CD14-positive monocyte (primary cell): ENCODE results near the gene NMS. TPM values are rescaled to one million over a fixed set of nuclear protein-coding genes. Genes with fewer than 3 reads are reported as not detected.

ENCODE experiments used
- DNase-seq, 3 donors: peaks; one replicate each; pipeline ENCODE4 v3.0.0-alpha.2; 2011 to 2022
- H2AFZ ChIP-seq: 2 replicates; pipeline ENCODE4 v1.6.0; 2012; ENCODE audit warnings: mild to moderate bottlenecking, low read depth, low read length, inconsistent platforms; ENCODE audit not compliant: insufficient read depth, poor library complexity, severe bottlenecking
- H3K27ac ChIP-seq, 2 donors: 1 replicate in 1 of 2; 2 replicates in 1 of 2; pipeline ENCODE4 v1.5.1; 2012 to 2013; ENCODE audit warnings: low read length in 2 of 2, control low read depth in 1 of 2, inconsistent platforms in 1 of 2, low read depth in 1 of 2, mild to moderate bottlenecking in 1 of 2
- H3K27me3 ChIP-seq, 2 donors: one replicate each; pipeline versions ENCODE4 v1.6.0 to v1.6.1; 2011 to 2013; ENCODE audit warnings: low read length in 2 of 2; ENCODE audit not compliant: control insufficient read depth in 2 of 2, insufficient read depth in 2 of 2
- H3K36me3 ChIP-seq, 2 donors: replicated peaks in 1 of 2; 1 replicate in 1 of 2; 2 replicates in 1 of 2; pipeline versions ENCODE4 v1.5.1 to v1.6.1; 2012 to 2013; ENCODE audit warnings: low read length in 2 of 2, control low read depth in 1 of 2, inconsistent platforms in 1 of 2, mild to moderate bottlenecking in 1 of 2; ENCODE audit not compliant: insufficient read depth in 2 of 2, control insufficient read depth in 1 of 2
- H3K4me1 ChIP-seq, 2 donors: 1 replicate in 1 of 2; 2 replicates in 1 of 2; pipeline versions ENCODE4 v1.5.1 to v1.6.1; 2012 to 2013; ENCODE audit warnings: low read length in 2 of 2, control low read depth in 1 of 2, inconsistent platforms in 1 of 2, mild to moderate bottlenecking in 1 of 2, moderate library complexity in 1 of 2; ENCODE audit not compliant: insufficient read depth in 2 of 2, control insufficient read depth in 1 of 2
- H3K4me2 ChIP-seq: replicated peaks from 2 replicates; pipeline ENCODE3; 2012; ENCODE audit warnings: low read length, moderate library complexity, mild to moderate bottlenecking; ENCODE audit not compliant: poor library complexity, severe bottlenecking; ENCODE audit errors: extremely low read depth
- H3K4me3 ChIP-seq, 3 experiments: fragments of 200-600 bp in 1 of 3; sonication (generic) in 1 of 3; replicated peaks in 1 of 3; 1 replicate in 2 of 3; 2 replicates in 1 of 3; pipeline ENCODE4 v1.5.1; 2011 to 2013; ENCODE audit warnings: low read length in 3 of 3, mild to moderate bottlenecking in 3 of 3, control low read depth in 2 of 3, low read depth in 2 of 3, inconsistent platforms in 1 of 3, moderate library complexity in 1 of 3
- H3K79me2 ChIP-seq: 2 replicates; pipeline ENCODE4 v1.6.0; 2012; ENCODE audit warnings: mild to moderate bottlenecking, control low read depth, inconsistent platforms, low read length, moderate library complexity; ENCODE audit not compliant: insufficient read depth
- H3K9ac ChIP-seq: 2 replicates; pipeline ENCODE4 v1.6.0; 2017; ENCODE audit warnings: low read length, mild to moderate bottlenecking; ENCODE audit not compliant: insufficient read depth, poor library complexity, severe bottlenecking
- H3K9me3 ChIP-seq, 2 donors: replicated peaks in 1 of 2; 1 replicate in 1 of 2; 2 replicates in 1 of 2; pipeline versions ENCODE4 v1.5.1 to v1.6.1; 2012 to 2013; ENCODE audit warnings: low read length in 2 of 2, control low read depth in 1 of 2; ENCODE audit not compliant: control insufficient read depth in 1 of 2, insufficient read depth in 1 of 2
- H4K20me1 ChIP-seq: 2 replicates; pipeline ENCODE4 v1.6.0; 2012; ENCODE audit warnings: mild to moderate bottlenecking, low read length, control low read depth, moderate library complexity; ENCODE audit not compliant: insufficient read depth
- H3K27ac Mint-ChIP-seq, 7 donors: one replicate each; pipeline ENCODE4 v1.8.0; 2020; ENCODE audit warnings: mild to moderate bottlenecking in 7 of 7, mixed read lengths in 7 of 7, moderate library complexity in 6 of 7, inconsistent platforms in 2 of 7
- H3K27me3 Mint-ChIP-seq, 3 donors: one replicate each; pipeline ENCODE4 v1.8.0; 2021 to 2022; ENCODE audit warnings: low read depth in 3 of 3, mild to moderate bottlenecking in 3 of 3, mixed read lengths in 3 of 3, moderate library complexity in 3 of 3, inconsistent platforms in 1 of 3
- H3K36me3 Mint-ChIP-seq, 2 donors: one replicate each; pipeline ENCODE4 v1.8.0; 2020; ENCODE audit warnings: mixed read lengths in 2 of 2, inconsistent platforms in 1 of 2, mild to moderate bottlenecking in 1 of 2
- H3K4me1 Mint-ChIP-seq: one replicate; pipeline ENCODE4 v1.8.0; 2020; ENCODE audit warnings: mild to moderate bottlenecking, mixed read lengths
- H3K4me3 Mint-ChIP-seq, 2 donors: one replicate each; pipeline ENCODE4 v1.8.0; 2020; ENCODE audit warnings: mild to moderate bottlenecking in 2 of 2, mixed read lengths in 2 of 2, moderate library complexity in 1 of 2
- H3K9me3 Mint-ChIP-seq, 7 donors: one replicate each; pipeline ENCODE4 v1.8.0; 2020 to 2022; ENCODE audit warnings: mixed read lengths in 7 of 7, mild to moderate bottlenecking in 6 of 7, moderate library complexity in 6 of 7, inconsistent platforms in 2 of 7
- WGBS: methylation state at CpG from one replicate; pipeline ENCODE4 v1.1.5; 2013; ENCODE audit warnings: missing lambda C conversion rate; ENCODE audit not compliant: insufficient coverage; 5-methylcytosine and 5-hydroxymethylcytosine counted together
- intact Hi-C, 2 donors: fragments of 100-400 bp; cut with micrococcal nuclease; formaldehyde crosslinking; loops; one replicate each; pipeline versions ENCODE4 v1.15.0 to v1.15.1; 2023
- polyA plus RNA-seq, 3 donors: library from polyadenylated mRNA; depleted of rRNA in 1 of 3; unstranded in 2 of 3; stranded (reverse) in 1 of 3; fragments of 300-500 nt in 2 of 3; fragments of >200 nt in 1 of 3; fragmentation: Illumina TruSeq in 2 of 3; gene quantifications; 1 replicate in 2 of 3; 2 replicates in 1 of 3; pipeline ENCODE4 v1.2.3, GENCODE V29; 2012 to 2021
- TF ChIP-seq, protein P1 (sequence below): fragments of 200-600 bp; IDR thresholded peaks from one replicate; pipeline ENCODE4 v1.8.0; 2022; ENCODE audit warnings: antibody characterized with exemption, mild to moderate bottlenecking

Gene NMS
- polyA plus RNA-seq, 3 donors: not detected

GRCh38 chr2:100437751-100438150 lies 32.5 kb upstream of the NMS start:
- no peaks in the 10 kb centered on the region for H3K79me2 ChIP-seq
- TF ChIP-seq, protein P1, sequence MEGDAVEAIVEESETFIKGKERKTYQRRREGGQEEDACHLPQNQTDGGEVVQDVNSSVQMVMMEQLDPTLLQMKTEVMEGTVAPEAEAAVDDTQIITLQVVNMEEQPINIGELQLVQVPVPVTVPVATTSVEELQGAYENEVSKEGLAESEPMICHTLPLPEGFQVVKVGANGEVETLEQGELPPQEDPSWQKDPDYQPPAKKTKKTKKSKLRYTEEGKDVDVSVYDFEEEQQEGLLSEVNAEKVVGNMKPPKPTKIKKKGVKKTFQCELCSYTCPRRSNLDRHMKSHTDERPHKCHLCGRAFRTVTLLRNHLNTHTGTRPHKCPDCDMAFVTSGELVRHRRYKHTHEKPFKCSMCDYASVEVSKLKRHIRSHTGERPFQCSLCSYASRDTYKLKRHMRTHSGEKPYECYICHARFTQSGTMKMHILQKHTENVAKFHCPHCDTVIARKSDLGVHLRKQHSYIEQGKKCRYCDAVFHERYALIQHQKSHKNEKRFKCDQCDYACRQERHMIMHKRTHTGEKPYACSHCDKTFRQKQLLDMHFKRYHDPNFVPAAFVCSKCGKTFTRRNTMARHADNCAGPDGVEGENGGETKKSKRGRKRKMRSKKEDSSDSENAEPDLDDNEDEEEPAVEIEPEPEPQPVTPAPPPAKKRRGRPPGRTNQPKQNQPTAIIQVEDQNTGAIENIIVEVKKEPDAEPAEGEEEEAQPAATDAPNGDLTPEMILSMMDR: no peak
- H3K4me1 ChIP-seq: no peaks in the 10 kb centered on the region
- no peaks in the 10 kb centered on the region for H3K36me3 Mint-ChIP-seq
- peaks cover 3 to 10% (median 8%) of the 10 kb centered on the region in 3 donors for H3K27me3 Mint-ChIP-seq
- H3K27ac ChIP-seq: no peak overlapping the region
- DNase-seq: no peak
- no peak overlapping the region for H3K4me2 ChIP-seq
- H4K20me1 ChIP-seq: no peaks in the 10 kb centered on the region
- H3K27me3 ChIP-seq: peaks cover 0 to 4% of the 10 kb centered on the region in 2 donors
- no peaks in the 10 kb centered on the region for H3K4me1 Mint-ChIP-seq
- no peak overlapping the region for H3K9ac ChIP-seq
- no peak overlapping the region for H3K27ac Mint-ChIP-seq
- 76% methylated on average over 5 of the region's 8 CpGs for WGBS
- H3K36me3 ChIP-seq: no peaks in the 10 kb centered on the region
- H2AFZ ChIP-seq: no peak overlapping the region
- no peak overlapping the region for H3K4me3 ChIP-seq
- no peaks in the 10 kb centered on the region for H3K9me3 ChIP-seq
- H3K4me3 Mint-ChIP-seq: no peak overlapping the region
- peaks cover 0 to 6% (median 3%) of the 10 kb centered on the region in 7 donors for H3K9me3 Mint-ChIP-seq
- intact Hi-C loops: no loop called here

- Histone ChIP-seq H3K4me1 (no peaks in the 10 kb centered on the region), H3K4me2 (no peak overlapping the region), H3K36me3 (no peaks in the 10 kb centered on the region), H4K20me1 (no peaks in the 10 kb centered on the region), H3K9ac (no peak overlapping the region), H2AFZ (no peak overlapping the region), H3K79me2 (no peaks in the 10 kb centered on the region), H3K27ac (no peak overlapping the region), H3K27me3 (no peaks in the 10 kb centered on the region), H3K9me3 (peaks cover 0 to 4% of the 10 kb centered on the region in 2 donors), H3K4me3 (no peak overlapping the region)
- intact Hi-C loops: no loop called here
- no peaks in the 10 kb centered on the region for H3K4me1 Mint-ChIP-seq
- H3K27me3 Mint-ChIP-seq: peaks cover 2 to 6% (median 2%) of the 10 kb centered on the region in 3 donors
- DNase-seq: no peak
- TF ChIP-seq, protein P1: no peak
- no peak overlapping the region for H3K4me3 Mint-ChIP-seq
- H3K36me3 Mint-ChIP-seq: no peaks in the 10 kb centered on the region
- H3K27ac Mint-ChIP-seq: no peak overlapping the region
- no CpG with 5 or more reads among the region's 2 CpGs for WGBS
- peaks cover 0 to 12% (median 5%) of the 10 kb centered on the region in 7 donors for H3K9me3 Mint-ChIP-seq
Observed at GRCh38 chr2:100446696-100447095, 23.6 kb upstream of the NMS start.
